ENCODE data around the gene RCHY1. TPM values are rescaled to one million over a fixed set of nuclear protein-coding genes. Genes with fewer than 3 reads are reported as not detected.

The RCHY1 gene
- total and polyA plus RNA-seq, 4 donors: 19.9 to 33.5 (median 29.3) TPM

DNA sequence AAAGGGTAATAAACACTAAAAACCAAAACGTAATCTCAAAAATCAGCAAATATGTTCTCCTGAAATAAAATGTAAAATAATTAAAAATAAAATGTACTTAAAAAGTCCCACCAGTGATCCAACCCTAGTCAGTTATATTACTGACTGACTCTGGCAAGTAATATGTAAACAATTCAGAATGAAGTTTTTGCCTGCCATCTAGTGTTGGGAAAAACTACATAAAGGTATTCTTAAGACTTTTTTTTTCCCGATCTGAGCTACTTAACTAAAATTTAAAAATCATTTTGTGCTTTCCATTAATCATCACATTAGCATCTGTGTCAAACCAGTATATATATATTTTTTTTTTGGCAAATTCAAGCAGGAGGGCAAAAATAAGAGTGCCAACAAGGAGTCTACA, 24.0 kb downstream of the RCHY1 start:
- intact Hi-C loops (cut with DNase I): loop anchor here (5.0 kb wide), 2 partner anchors 558 to 613 kb away; partner anchors contain the start of gene PARM1 (in 2 of the 2)
- no peak for ATAC-seq (ENCODE audit: low FRiP score)
- H3K36me3 ChIP-seq (ENCODE audit: control insufficient read depth in 1 of 2, insufficient read depth in 2 of 2, low read length in 1 of 2): peaks cover 0 to 3% of the 10 kb centered on the region in 2 donors
- H3K9me3 ChIP-seq (ENCODE audit: control insufficient read depth, low read length): no peaks in the 10 kb centered on the region
- no peak for DNase-seq
- no peak overlapping the region for H3K27ac ChIP-seq (ENCODE audit: low read depth in 1 of 2, low read length in 2 of 2)
- H3K4me3 ChIP-seq (ENCODE audit: low read length in 2 of 2): no peak overlapping the region
- no peaks in the 10 kb centered on the region for H3K27me3 ChIP-seq (ENCODE audit: control insufficient read depth in 1 of 2, insufficient read depth in 2 of 2, low read length in 1 of 2)
- 37 to 39% methylated on average over 2 of the region's 2 CpGs for WGBS, 2 donors
- no peaks in the 10 kb centered on the region for H3K4me1 ChIP-seq (ENCODE audit: control insufficient read depth in 1 of 2, insufficient read depth in 2 of 2, low read length in 2 of 2)

DNA sequence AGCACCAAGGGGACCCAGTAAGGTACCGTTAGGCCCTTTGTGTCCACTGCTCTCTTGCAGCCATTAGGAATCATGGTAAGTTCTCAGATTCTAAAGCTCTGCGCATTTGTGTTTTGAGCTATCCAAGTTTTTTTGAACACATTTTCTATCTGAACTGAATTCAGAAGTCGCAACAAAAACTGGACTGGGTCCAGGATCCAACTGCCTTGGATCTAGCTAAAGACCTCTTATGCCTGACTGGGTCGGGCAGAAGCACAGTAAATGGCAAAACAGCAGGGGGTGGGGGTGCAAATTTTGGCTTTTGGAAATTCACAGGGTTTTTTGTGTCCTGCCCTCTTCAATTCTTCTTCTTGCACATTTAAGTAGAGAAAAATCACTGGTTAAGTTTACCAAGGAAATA, 30.0 kb downstream of the RCHY1 start:
- no peak overlapping the region for H3K4me3 ChIP-seq (ENCODE audit: low read length in 2 of 2)
- no peaks in the 10 kb centered on the region for H3K9me3 ChIP-seq (ENCODE audit: control insufficient read depth, low read length)
- intact Hi-C loops (cut with DNase I): no loop called here
- ATAC-seq (ENCODE audit: low FRiP score): no peak
- H3K36me3 ChIP-seq (ENCODE audit: control insufficient read depth in 1 of 2, insufficient read depth in 2 of 2, low read length in 1 of 2): peaks cover 0 to 4% of the 10 kb centered on the region in 2 donors
- H3K4me1 ChIP-seq (ENCODE audit: control insufficient read depth in 1 of 2, insufficient read depth in 2 of 2, low read length in 2 of 2): no peaks in the 10 kb centered on the region
- no peak for DNase-seq
- H3K27me3 ChIP-seq (ENCODE audit: control insufficient read depth in 1 of 2, insufficient read depth in 2 of 2, low read length in 1 of 2): no peaks in the 10 kb centered on the region
- H3K27ac ChIP-seq (ENCODE audit: low read depth in 1 of 2, low read length in 2 of 2): no peak overlapping the region
- 69 to 72% methylated on average over 4 of the region's 4 CpGs for WGBS, 2 donors

DNA sequence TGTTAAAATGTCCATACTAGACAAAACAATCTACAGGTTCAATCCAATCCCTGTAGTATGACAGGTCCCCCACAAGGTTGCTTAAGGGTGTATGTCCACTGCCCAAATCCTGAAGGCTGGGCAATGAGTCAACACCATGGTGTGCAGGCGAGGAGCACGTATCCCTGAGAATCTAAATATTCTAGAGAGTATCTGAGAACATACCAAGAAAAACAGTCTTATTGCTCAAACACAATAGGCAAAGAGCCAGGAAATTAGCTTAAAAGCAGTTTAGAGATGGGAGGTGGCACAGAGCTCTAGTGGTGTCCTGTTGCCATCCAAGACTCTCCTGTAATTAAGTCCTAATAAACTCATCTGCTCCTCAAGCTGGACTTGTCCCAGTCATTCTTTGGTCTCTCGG, 37.0 kb downstream of the RCHY1 start:
- H3K4me3 ChIP-seq (ENCODE audit: low read length in 2 of 2): no peak overlapping the region
- no peaks in the 10 kb centered on the region for H3K27me3 ChIP-seq (ENCODE audit: control insufficient read depth in 1 of 2, insufficient read depth in 2 of 2, low read length in 1 of 2)
- intact Hi-C loops (cut with DNase I): no loop called here
- peaks cover 0 to 2% of the 10 kb centered on the region in 2 donors for H3K36me3 ChIP-seq (ENCODE audit: control insufficient read depth in 1 of 2, insufficient read depth in 2 of 2, low read length in 1 of 2)
- H3K27ac ChIP-seq (ENCODE audit: low read depth in 1 of 2, low read length in 2 of 2): no peak overlapping the region
- H3K9me3 ChIP-seq (ENCODE audit: control insufficient read depth, low read length): no peaks in the 10 kb centered on the region
- 54 to 64% methylated on average over 3 of the region's 3 CpGs for WGBS, 2 donors
- H3K4me1 ChIP-seq (ENCODE audit: control insufficient read depth in 1 of 2, insufficient read depth in 2 of 2, low read length in 2 of 2): no peaks in the 10 kb centered on the region
- ATAC-seq (ENCODE audit: low FRiP score) (no peak), DNase-seq (no peak)

DNA sequence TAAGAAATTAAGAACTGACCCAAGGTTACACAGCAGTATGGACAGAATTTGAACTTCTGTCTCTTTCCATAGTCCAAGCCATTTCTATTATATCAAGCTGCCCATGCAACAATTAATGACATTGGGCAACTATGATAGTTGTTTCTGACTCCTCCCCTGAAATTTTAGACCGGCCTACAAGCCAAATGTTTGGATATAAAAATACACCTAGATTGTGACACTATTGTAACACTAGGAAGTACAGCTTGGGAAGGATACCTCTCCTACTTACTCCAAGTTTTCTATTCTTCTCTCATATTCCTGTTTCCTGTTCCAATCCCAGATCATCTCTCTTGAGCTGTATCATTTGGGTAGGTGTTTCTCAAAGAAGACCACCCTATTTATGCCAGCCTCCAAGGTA, 43.5 kb downstream of the RCHY1 start:
- 94% methylated on average over 1 of the region's 1 CpG for WGBS, 2 donors
- peaks cover 0 to 3% of the 10 kb centered on the region in 2 donors for H3K4me1 ChIP-seq (ENCODE audit: control insufficient read depth in 1 of 2, insufficient read depth in 2 of 2, low read length in 2 of 2)
- DNase-seq (no peak), ATAC-seq (ENCODE audit: low FRiP score) (no peak)
- no peaks in the 10 kb centered on the region for H3K27me3 ChIP-seq (ENCODE audit: control insufficient read depth in 1 of 2, insufficient read depth in 2 of 2, low read length in 1 of 2)
- H3K36me3 ChIP-seq (ENCODE audit: control insufficient read depth in 1 of 2, insufficient read depth in 2 of 2, low read length in 1 of 2): no peaks in the 10 kb centered on the region
- no peak overlapping the region for H3K4me3 ChIP-seq (ENCODE audit: low read length in 2 of 2)
- intact Hi-C loops (cut with DNase I): no loop called here
- H3K9me3 ChIP-seq (ENCODE audit: control insufficient read depth, low read length): no peaks in the 10 kb centered on the region
- no peak overlapping the region for H3K27ac ChIP-seq (ENCODE audit: low read depth in 1 of 2, low read length in 2 of 2)

DNA sequence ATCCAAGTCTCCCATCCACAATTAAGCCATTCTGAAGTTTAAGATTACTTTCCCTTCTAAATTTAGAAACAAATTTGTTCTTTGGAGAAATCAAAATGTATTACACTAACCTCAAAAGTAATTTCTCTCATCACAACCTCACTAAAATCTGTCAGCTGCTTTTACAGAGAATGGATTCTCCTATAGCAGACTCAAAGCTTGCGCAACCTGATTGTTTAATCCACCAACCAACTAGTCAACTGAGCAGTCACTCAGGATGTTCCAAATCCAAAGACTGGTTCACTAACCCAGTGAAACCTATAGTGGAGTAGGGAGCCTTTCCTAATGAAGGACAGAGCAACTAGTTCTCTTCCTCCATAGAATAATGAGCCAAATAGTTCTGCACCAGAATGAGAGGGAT, 44.3 kb downstream of the RCHY1 start:
- H3K4me1 ChIP-seq (ENCODE audit: control insufficient read depth in 1 of 2, insufficient read depth in 2 of 2, low read length in 2 of 2): peaks cover 0 to 3% of the 10 kb centered on the region in 2 donors
- no peaks in the 10 kb centered on the region for H3K9me3 ChIP-seq (ENCODE audit: control insufficient read depth, low read length)
- ATAC-seq (ENCODE audit: low FRiP score) (no peak), DNase-seq (no peak)
- 97 to 100% methylated on average over 1 of the region's 1 CpG for WGBS, 2 donors
- H3K27me3 ChIP-seq (ENCODE audit: control insufficient read depth in 1 of 2, insufficient read depth in 2 of 2, low read length in 1 of 2): no peaks in the 10 kb centered on the region
- H3K36me3 ChIP-seq (ENCODE audit: control insufficient read depth in 1 of 2, insufficient read depth in 2 of 2, low read length in 1 of 2): no peaks in the 10 kb centered on the region
- intact Hi-C loops (cut with DNase I): no loop called here
- H3K27ac ChIP-seq (ENCODE audit: low read depth in 1 of 2, low read length in 2 of 2): no peak overlapping the region
- no peak overlapping the region for H3K4me3 ChIP-seq (ENCODE audit: low read length in 2 of 2)

DNA sequence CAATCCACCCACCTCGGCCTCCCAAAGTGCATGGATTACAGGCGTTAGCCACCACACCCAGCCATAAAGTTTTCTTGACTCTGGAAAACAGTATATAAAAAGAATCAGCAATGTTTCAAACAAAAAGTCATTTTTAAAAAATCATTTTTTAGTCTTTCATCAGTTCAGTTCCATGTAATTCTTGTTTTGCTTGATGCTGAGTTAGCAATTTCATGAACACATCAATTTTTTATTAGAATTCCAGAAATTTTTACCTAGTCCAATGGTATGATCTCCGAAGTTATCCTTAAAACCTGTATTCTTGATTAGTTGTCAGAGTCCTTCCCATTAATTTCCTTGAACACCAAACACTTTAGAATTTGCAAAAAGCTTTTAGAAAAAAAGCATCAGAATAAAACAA, 56.8 kb downstream of the RCHY1 start:
- no peak overlapping the region for H3K27ac ChIP-seq (ENCODE audit: low read depth in 1 of 2, low read length in 2 of 2)
- H3K9me3 ChIP-seq (ENCODE audit: control insufficient read depth, low read length): no peaks in the 10 kb centered on the region
- H3K36me3 ChIP-seq (ENCODE audit: control insufficient read depth in 1 of 2, insufficient read depth in 2 of 2, low read length in 1 of 2): no peaks in the 10 kb centered on the region
- WGBS, 2 donors: 88 to 92% methylated on average over 3 of the region's 3 CpGs
- intact Hi-C loops (cut with DNase I): no loop called here
- H3K27me3 ChIP-seq (ENCODE audit: control insufficient read depth in 1 of 2, insufficient read depth in 2 of 2, low read length in 1 of 2): no peaks in the 10 kb centered on the region
- H3K4me1 ChIP-seq (ENCODE audit: control insufficient read depth in 1 of 2, insufficient read depth in 2 of 2, low read length in 2 of 2): no peaks in the 10 kb centered on the region
- ATAC-seq (ENCODE audit: low FRiP score): no peak
- H3K4me3 ChIP-seq (ENCODE audit: low read length in 2 of 2): no peak overlapping the region
- DNase-seq: no peak

DNA sequence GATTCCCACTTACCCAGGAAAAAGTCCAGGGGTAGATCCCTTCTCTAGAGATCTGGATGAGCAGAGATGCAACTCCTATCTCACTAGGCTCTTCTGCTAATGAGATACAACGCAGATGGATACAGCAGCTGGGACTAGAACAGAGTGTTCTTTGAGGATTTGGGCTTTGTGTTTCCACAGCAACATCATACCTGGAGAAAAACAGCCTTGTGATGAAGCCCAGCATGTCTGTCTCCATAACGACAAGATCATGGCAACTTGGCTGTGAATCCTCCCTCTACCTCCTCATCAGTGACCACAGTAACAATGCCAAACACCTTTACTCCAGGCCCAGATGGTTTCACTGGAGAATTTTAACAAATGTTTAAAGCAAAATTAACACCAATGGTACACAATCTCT, 80.1 kb downstream of the RCHY1 start:
- 46 to 62% methylated on average over 2 of the region's 2 CpGs for WGBS, 2 donors
- no peaks in the 10 kb centered on the region for H3K27me3 ChIP-seq (ENCODE audit: control insufficient read depth in 1 of 2, insufficient read depth in 2 of 2, low read length in 1 of 2)
- DNase-seq (no peak), ATAC-seq (ENCODE audit: low FRiP score) (no peak)
- no peaks in the 10 kb centered on the region for H3K4me1 ChIP-seq (ENCODE audit: control insufficient read depth in 1 of 2, insufficient read depth in 2 of 2, low read length in 2 of 2)
- intact Hi-C loops (cut with DNase I): no loop called here
- no peak overlapping the region for H3K4me3 ChIP-seq (ENCODE audit: low read length in 2 of 2)
- H3K36me3 ChIP-seq (ENCODE audit: control insufficient read depth in 1 of 2, insufficient read depth in 2 of 2, low read length in 1 of 2): no peaks in the 10 kb centered on the region
- no peak overlapping the region for H3K27ac ChIP-seq (ENCODE audit: low read depth in 1 of 2, low read length in 2 of 2)
- no peaks in the 10 kb centered on the region for H3K9me3 ChIP-seq (ENCODE audit: control insufficient read depth, low read length)

DNA sequence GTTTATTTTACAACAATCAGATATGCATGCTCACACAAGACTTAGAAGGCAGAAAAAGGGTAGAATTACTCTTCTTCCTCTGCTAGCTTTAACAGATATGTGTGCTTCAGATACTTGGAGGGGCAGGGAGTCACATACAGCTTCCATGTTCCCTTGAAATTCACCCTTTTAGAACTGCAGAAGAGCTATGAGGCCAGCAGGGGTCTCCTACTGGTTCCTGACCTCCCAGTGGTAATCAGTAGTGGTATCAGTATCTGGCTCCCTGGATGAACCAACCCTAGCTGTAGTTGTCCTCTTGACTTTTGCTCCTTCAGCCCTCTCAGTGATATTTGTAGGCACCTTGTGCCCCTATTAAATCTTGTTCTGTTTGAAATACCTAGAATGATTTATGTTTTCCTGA, 81.5 kb downstream of the RCHY1 start:
- no peak for ATAC-seq (ENCODE audit: low FRiP score)
- no peaks in the 10 kb centered on the region for H3K36me3 ChIP-seq (ENCODE audit: control insufficient read depth in 1 of 2, insufficient read depth in 2 of 2, low read length in 1 of 2)
- no peaks in the 10 kb centered on the region for H3K9me3 ChIP-seq (ENCODE audit: control insufficient read depth, low read length)
- intact Hi-C loops (cut with DNase I): no loop called here
- DNase-seq: no peak
- H3K4me1 ChIP-seq (ENCODE audit: control insufficient read depth in 1 of 2, insufficient read depth in 2 of 2, low read length in 2 of 2): no peaks in the 10 kb centered on the region
- H3K27me3 ChIP-seq (ENCODE audit: control insufficient read depth in 1 of 2, insufficient read depth in 2 of 2, low read length in 1 of 2): no peaks in the 10 kb centered on the region
- no peak overlapping the region for H3K27ac ChIP-seq (ENCODE audit: low read depth in 1 of 2, low read length in 2 of 2)
- H3K4me3 ChIP-seq (ENCODE audit: low read length in 2 of 2): no peak overlapping the region

DNA sequence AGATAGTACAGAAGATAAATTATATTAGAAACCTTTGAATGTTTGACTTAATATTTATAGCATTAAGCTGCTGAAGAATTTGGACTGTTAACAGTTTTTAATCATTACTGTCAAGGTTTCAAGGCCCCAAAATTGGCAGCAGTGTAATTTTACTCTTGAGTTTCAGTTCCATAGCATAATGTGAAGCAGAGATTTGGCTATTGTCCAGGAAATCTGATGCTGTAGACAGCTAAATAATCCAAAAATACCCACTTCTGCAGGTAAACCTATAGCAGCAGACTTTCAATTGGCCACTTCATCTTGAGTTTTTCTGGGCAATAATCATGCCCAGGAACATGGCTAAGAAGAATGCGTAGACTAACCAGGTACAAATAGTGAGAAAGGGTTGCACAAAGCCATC, 85.0 kb downstream of the RCHY1 start:
- no peaks in the 10 kb centered on the region for H3K36me3 ChIP-seq (ENCODE audit: control insufficient read depth in 1 of 2, insufficient read depth in 2 of 2, low read length in 1 of 2)
- DNase-seq (no peak), ATAC-seq (ENCODE audit: low FRiP score) (no peak)
- no peak overlapping the region for H3K27ac ChIP-seq (ENCODE audit: low read depth in 1 of 2, low read length in 2 of 2)
- peaks cover 3% of the 10 kb centered on the region for H3K9me3 ChIP-seq (ENCODE audit: control insufficient read depth, low read length)
- intact Hi-C loops (cut with DNase I): no loop called here
- WGBS, 2 donors: 0 to 63% methylated on average over 1 of the region's 1 CpG
- no peak overlapping the region for H3K4me3 ChIP-seq (ENCODE audit: low read length in 2 of 2)
- no peaks in the 10 kb centered on the region for H3K4me1 ChIP-seq (ENCODE audit: control insufficient read depth in 1 of 2, insufficient read depth in 2 of 2, low read length in 2 of 2)
- H3K27me3 ChIP-seq (ENCODE audit: control insufficient read depth in 1 of 2, insufficient read depth in 2 of 2, low read length in 1 of 2): no peaks in the 10 kb centered on the region
